Measurements from ENCODE around the gene CDKN1C.

Gene CDKN1C

GRCh38 chr11:2901196-2901796, 15.7 kb upstream of the CDKN1C start:
- TF ChIP-seq CREB5 (CRISPR knock-in tag; IDR thresholded peaks at IDR 0.05; ENCODE audit: low read depth) (no peak), BACH2 (CRISPR knock-in tag; IDR thresholded peaks at IDR 0.05; ENCODE audit: borderline replicate concordance) (no peak), ZFP30 (CRISPR knock-in tag; IDR thresholded peaks at IDR 0.05) (no peak), ISL1 (CRISPR knock-in tag; IDR thresholded peaks at IDR 0.05) (no peak), POU6F1 (CRISPR knock-in tag; IDR thresholded peaks at IDR 0.05; ENCODE audit: borderline replicate concordance, low read depth) (no peak), ZNF70 (CRISPR knock-in tag; IDR thresholded peaks at IDR 0.05) (no peak), TSHZ2 (CRISPR knock-in tag; IDR thresholded peaks at IDR 0.05) (no peak), RARB (CRISPR knock-in tag; IDR thresholded peaks at IDR 0.05) (no peak), CSDC2 (CRISPR knock-in tag; IDR thresholded peaks at IDR 0.05) (no peak), OSR1 (CRISPR knock-in tag; IDR thresholded peaks at IDR 0.05) (no peak), TOX (CRISPR knock-in tag; IDR thresholded peaks at IDR 0.05; ENCODE audit: borderline replicate concordance) (no peak), ZC3H10 (CRISPR knock-in tag; IDR thresholded peaks at IDR 0.05) (no peak), ARNTL (CRISPR knock-in tag; IDR thresholded peaks at IDR 0.05; ENCODE audit: borderline replicate concordance, low read depth) (no peak), ZNF8 (CRISPR knock-in tag; IDR thresholded peaks at IDR 0.05) (no peak), SNAI2 (CRISPR knock-in tag; IDR thresholded peaks at IDR 0.05) (no peak), PPARA (CRISPR knock-in tag; IDR thresholded peaks at IDR 0.05; ENCODE audit: borderline replicate concordance) (no peak), ZNF565 (CRISPR knock-in tag; conservative IDR thresholded peaks at IDR 0.05; ENCODE audit: low read depth) (no peak)
- peak; percentile 1; the same call in 2 of the 3 replicates for ATAC-seq

GRCh38 chr11:2899080-2899783, 13.7 kb upstream of the CDKN1C start:
- ATAC-seq: no peak
- no peak for TF ChIP-seq GLIS3 (CRISPR knock-in tag; IDR thresholded peaks at IDR 0.05)
- TF ChIP-seq ZNF70 (CRISPR knock-in tag; IDR thresholded peaks at IDR 0.05): no peak
- no peak for TF ChIP-seq CSDC2 (CRISPR knock-in tag; IDR thresholded peaks at IDR 0.05)
- TF ChIP-seq ZNF8 (CRISPR knock-in tag; IDR thresholded peaks at IDR 0.05): no peak
- TF ChIP-seq CSRNP3 (CRISPR knock-in tag; IDR thresholded peaks at IDR 0.05): no peak
- no peak for TF ChIP-seq POU6F1 (CRISPR knock-in tag; IDR thresholded peaks at IDR 0.05; ENCODE audit: borderline replicate concordance, low read depth)
- no peak for TF ChIP-seq ZC3H10 (CRISPR knock-in tag; IDR thresholded peaks at IDR 0.05)
- no peak for TF ChIP-seq ESRRG (CRISPR knock-in tag; IDR thresholded peaks at IDR 0.05)
